ENCODE results near the gene BICDL2.
A peak's percentile ranks its signal among the peaks of the same experiment; 100 is the strongest.
"Not testable (repeated sequence)": the region's sequence is repeated elsewhere in the genome, so short reads cannot be mapped to it uniquely, and the experiment has no call there.

Gene BICDL2

GRCh38 chr16:3063625-3064386 lies 27.1 kb upstream of the BICDL2 start:
- DNase-seq (ENCODE audit: low spot score), result no peak

DNA sequence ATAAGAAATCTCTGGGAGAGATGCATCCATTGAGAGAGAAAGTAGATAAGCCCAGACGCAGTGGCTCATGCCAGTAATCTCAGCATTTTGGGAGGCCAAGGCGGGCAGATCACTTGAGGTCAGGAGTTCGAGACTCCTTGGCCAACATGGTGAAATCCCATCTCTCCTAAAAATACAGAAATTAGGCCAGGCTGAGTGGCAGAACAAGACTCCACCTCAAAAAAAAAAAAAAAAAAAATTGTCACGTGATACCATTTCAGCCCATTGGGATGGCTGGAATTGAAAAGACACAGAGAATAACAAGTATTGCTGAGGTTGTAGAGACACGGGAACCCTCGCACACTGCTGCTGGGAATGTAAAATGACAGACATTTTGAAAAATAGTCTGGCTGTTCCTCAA lies 25.8 kb upstream of the BICDL2 start:
- DNase-seq (ENCODE audit: low spot score), result no peak

DNA sequence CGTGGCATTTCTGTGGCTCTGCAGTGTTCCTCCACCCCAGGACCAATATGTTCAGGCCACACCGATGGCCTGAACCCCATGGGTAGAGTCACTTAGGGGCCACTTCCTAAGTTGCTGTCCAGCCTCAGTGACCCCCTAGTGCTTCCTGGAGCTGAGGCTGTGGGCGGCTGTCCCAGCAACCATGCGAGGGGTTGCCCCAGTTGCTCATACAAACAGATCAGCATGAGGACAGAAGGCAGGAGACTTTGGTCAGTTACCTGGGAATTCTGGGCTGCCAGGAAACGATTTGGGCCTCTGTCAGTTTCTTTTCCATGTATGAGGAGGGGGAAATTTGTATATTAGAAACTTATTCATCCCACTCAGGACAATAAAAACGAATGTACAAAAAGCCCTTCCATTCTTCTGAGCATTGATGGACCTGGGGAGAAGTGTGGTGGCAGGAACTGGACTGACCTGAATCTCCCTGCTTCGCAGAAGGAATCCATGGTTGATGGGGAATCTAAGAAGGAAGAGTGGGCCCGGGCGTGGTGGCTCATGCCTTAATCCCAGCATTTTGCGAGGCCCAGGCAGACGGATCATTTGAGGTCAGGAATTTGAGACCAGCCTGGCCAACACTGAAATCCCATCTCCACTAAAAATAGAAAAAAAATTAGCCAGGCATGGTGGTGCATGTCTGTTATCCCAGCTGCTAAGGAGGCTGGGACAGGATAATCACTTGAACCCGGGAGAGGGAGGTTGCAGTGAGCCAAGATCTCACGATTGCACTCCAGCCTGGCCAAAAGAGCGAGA lies 23.8 kb upstream of the BICDL2 start:
- DNase-seq (ENCODE audit: low spot score), result no peak

DNA sequence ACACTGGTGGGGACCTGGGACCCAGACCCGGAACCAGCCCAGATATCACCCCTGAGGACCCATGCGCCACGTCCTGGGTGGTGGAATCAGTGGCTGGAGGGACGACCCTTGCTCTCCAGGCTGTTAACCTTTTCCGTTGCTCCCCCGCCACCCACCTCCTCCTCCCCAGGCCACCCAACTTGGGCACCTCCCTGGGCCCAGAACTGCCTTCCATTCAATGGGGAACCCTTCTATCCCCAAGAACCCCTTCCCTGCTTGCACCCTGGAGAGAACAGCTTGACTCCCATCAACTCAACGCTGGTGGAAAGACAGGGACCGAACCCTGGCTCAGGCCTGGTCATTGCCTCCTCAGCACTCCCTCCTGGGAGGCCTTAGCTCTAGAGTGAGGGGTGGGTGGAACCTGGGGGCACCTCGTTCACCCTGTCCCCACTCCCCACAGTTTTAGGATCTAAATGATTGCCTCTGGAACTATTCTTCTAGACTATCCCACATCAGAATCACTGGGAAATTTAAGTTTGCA lies 23.0 kb upstream of the BICDL2 start:
- DNase-seq (ENCODE audit: low spot score), result no peak

GRCh38 chr16:3059041-3059722 lies 22.4 kb upstream of the BICDL2 start:
- peak; percentile 87 for DNase-seq (ENCODE audit: low spot score)

DNA sequence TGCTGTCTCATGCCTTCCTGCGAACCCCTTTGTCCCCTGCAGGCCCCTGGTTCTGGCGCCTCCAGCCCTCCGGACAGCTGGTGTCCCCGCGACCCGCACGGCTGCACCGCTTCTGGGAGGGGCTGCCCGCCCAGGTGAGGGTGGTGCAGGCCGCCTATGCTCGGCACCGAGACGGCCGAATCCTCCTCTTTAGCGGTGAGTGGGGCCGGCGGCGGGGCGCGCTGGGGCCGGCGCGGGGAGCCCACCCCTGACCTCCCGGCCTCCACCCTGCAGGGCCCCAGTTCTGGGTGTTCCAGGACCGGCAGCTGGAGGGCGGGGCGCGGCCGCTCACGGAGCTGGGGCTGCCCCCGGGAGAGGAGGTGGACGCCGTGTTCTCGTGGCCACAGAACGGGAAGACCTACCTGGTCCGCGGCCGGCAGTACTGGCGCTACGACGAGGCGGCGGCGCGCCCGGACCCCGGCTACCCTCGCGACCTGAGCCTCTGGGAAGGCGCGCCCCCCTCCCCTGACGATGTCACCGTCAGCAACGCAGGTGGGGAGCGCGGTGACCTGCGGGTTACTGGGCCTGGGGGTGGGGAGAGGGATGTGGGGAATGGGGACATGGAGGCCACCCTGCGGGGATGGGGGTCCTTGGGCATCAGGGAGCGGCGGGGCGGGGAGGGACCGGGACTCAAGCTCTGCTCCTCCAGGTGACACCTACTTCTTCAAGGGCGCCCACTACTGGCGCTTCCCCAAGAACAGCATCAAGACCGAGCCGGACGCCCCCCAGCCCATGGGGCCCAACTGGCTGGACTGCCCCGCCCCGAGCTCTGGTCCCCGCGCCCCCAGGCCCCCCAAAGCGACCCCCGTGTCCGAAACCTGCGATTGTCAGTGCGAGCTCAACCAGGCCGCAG lies 21.6 kb upstream of the BICDL2 start:
- DNase-seq (ENCODE audit: low spot score), result no peak

GRCh38 chr16:3057181-3058138 lies 20.7 kb upstream of the BICDL2 start:
- DNase-seq (ENCODE audit: low spot score), result no peak

DNA sequence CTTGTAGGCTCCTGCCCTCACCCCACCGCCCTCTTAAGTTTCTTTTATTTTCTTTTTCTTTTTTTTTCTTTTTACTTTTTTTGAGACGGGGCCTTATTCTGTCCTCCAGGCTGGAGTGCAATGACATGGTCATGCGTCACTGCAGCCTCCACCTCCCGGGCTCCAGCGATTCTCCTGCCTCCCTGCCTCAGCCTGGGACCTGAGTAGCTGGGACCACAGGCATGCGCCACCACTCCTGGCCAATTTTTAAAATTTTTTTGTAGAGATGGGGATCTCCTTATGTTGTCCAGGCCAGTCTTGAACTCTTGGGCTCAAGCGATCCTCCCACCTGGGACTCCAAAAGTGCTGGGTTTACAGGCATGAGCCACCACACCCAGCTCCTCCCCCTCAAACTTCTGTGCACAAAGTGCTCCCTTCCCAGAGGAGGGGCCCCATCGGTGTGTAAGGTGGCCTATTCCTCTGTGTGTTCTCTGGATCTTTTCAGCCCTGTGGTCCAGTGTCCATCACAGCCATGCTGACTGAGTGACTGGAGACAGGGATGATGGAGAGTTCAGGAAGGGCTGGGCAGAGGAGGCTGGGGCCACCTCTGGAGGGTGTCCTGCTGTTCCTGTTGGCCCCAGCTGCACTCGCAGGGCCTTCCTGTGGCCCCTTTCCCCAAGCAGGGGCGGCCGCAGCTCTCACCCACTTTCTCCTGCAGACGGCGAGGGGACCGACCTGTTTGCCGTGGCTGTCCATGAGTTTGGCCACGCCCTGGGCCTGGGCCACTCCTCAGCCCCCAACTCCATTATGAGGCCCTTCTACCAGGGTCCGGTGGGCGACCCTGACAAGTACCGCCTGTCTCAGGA lies 19.8 kb upstream of the BICDL2 start:
- DNase-seq (ENCODE audit: low spot score), result no peak

GRCh38 chr16:3055734-3056115 lies 19.0 kb upstream of the BICDL2 start:
- not testable (repeated sequence) for DNase-seq (ENCODE audit: low spot score)

DNA sequence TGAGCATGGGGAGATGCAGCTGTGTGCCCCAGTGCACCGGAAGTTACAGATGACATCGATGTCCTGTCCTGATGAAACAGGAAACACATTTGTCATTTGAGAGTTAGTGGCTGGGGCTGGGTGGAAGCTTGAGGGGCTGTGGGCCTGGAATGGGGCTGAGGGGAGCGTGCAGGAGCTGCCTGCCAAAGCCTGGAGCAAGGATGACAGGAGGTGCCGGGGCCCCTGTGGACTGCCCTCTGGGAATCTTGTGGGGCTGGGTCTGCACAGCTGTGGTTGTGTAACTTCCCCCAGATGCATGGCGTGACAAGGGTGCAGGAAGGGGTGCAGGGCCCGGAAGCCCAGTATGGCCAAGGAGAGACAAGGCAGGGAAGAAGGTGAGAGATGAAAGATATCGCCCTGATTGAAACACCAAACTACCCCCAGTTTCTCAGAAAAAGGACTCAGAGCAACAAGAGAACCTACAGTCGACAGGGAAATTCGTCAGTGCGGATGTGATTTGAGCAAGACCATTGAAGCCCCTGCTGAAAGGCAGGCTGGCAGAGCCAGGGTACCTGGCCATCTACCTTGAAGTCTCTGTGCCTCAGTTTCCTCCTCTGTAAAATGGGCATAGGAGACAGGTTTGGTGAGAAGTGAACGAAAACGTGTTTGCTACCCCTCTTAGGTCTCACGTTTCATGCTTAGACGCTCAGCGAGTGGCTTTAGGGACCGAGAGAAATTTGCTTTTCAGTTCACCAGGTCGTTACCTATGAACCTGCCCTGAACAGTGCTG lies 18.4 kb upstream of the BICDL2 start:
- DNase-seq (ENCODE audit: low spot score), result no peak

DNA sequence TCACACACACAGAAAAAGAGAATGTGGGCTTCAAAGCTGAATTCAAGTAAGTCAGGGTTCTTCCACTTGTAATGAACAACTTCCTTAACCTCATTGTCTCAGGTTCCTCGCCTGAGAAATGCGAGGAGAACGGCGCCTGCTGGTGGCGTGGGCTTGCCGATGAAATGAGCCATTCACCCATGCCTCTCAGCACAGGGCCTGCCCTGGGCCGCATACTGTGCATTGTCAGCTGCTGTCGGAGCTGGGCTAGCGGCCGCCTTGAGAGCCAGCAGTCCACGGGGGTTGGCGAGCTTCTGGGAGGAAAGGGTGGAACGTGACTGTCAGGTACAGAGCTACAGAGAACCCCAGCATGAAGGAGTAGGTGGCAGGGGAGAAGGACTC lies 16.6 kb upstream of the BICDL2 start:
- DNase-seq (ENCODE audit: low spot score), result not testable (repeated sequence)

- not testable (repeated sequence) for DNase-seq (ENCODE audit: low spot score)
These were observed 16.0 kb upstream of the BICDL2 start for GRCh38 chr16:3052571-3053329.

DNA sequence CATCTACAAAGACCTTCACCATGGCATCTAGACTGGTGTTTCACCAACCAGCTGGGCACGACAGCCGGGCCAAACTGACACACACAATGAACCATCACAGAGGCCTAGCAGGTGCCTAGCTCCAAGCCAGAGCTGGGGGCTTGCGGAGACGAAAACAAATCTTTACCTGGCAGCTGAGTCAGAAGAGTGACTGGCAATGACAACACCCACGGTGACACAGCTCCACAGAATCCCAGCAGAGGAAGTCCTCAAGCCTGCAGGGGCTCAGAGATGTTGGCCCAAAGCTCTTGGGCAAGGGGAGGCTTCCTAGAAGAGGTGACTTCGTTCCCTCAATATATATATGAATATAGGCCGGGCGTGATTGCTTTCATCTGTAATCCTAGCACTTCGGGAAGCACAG lies 14.8 kb upstream of the BICDL2 start:
- DNase-seq (ENCODE audit: low spot score), result no peak

GRCh38 chr16:3051009-3051408 lies 14.3 kb upstream of the BICDL2 start:
- no peak for DNase-seq (ENCODE audit: low spot score)

DNA sequence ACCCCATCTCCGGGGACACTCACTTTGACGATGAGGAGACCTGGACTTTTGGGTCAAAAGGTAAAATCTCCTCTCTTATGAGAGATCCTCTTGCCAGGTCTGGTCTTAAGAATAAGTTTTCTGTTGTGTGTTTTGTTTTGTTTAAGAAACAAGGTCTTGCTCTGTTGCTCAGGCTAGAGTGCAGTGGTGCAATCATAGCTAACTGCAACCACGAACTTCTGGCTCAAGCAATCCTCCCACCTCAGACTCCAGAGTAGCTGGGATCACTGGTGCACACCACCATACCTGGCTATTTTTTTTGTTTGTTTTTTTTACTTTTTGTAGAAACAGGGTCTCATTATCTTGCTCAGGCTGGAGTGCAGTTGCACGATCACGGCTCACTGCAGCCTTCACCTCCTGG lies 13.7 kb upstream of the BICDL2 start:
- no peak for DNase-seq (ENCODE audit: low spot score)

DNA sequence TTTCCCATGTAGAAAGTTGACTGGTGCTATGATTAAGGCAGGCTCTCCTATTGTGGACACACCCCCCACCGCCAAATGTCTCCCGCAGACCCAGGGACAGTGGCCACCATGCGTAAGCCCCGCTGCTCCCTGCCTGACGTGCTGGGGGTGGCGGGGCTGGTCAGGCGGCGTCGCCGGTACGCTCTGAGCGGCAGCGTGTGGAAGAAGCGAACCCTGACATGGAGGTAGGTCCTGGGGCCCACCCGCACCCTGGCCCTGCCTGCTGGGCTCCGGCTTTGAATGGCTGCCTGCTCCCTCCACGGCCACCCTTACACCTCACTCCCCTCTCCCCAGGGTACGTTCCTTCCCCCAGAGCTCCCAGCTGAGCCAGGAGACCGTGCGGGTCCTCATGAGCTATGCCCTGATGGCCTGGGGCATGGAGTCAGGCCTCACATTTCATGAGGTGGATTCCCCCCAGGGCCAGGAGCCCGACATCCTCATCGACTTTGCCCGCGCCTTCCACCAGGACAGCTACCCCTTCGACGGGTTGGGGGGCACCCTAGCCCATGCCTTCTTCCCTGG lies 13.3 kb upstream of the BICDL2 start:
- DNase-seq (ENCODE audit: low spot score), result no peak

- DNase-seq (ENCODE audit: low spot score), result no peak
These were observed 10.6 kb upstream of the BICDL2 start for GRCh38 chr16:3047387-3047720.
